HG03342 (cell line): ENCODE data around the gene NME4.
A peak's percentile ranks its signal among the peaks of the same experiment; 100 is the strongest.
"Not testable (repeated sequence)": the region's sequence is repeated elsewhere in the genome, so short reads cannot be mapped to it uniquely, and the experiment has no call there.

ENCODE experiments used
- ATAC-seq: cut with Tn5 transposase; IDR thresholded peaks from one replicate; pipeline ENCODE4 v1.9.1; 2021; ENCODE audit warnings: mild to moderate bottlenecking, moderate library complexity; ENCODE audit not compliant: unreplicated experiment

The NME4 gene

DNA sequence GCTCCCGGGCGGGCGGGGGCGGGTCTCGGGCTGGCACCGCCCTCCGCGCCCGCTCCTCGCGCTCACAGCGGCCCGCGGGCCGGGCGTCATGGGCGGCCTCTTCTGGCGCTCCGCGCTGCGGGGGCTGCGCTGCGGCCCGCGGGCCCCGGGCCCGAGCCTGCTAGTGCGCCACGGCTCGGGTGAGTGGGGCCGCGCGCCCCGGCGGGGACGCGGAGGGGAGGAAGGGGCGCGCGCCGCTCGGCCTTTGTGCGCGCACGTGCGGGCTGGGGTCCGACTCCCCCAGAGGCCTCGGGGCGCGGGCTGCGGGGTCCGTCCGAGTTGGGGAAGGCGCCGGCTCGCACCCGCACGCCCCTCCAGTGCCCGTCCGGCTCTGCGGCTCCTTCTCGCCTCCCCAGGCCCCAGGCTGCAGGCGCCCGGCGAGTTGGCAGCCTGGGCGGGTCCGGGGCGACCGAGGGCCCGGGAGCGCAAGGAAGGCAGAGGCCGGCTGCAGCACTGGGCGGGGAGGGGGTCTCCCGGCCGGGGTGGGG lies at the start of gene NME4:
NME4 (plus strand) TSS at position 65 of the 527 bp plus-strand sequence; CDS start at position 89, 24 bp downstream.
- no peak for ATAC-seq

GRCh38 chr16:347203-347602 lies 49.8 kb upstream of the NME4 start:
- ATAC-seq: no peak

- ATAC-seq: not testable (repeated sequence)
These were observed 48.5 kb upstream of the NME4 start for GRCh38 chr16:348495-348894.

- ATAC-seq: no peak
These were observed 47.8 kb upstream of the NME4 start for GRCh38 chr16:349211-349610.

GRCh38 chr16:350203-350602 lies 46.8 kb upstream of the NME4 start:
- ATAC-seq: no peak

- ATAC-seq: peak; percentile 23
These were observed 45.0 kb upstream of the NME4 start for GRCh38 chr16:351804-352520.

- ATAC-seq: peak; percentile 54
These were observed 44.2 kb upstream of the NME4 start, which contains the start of gene AXIN1 for GRCh38 chr16:352547-353403. Gene AXIN1 (minus strand): TSS chr16:352723. CDS start chr16:347025, 5,698 bp downstream.

DNA sequence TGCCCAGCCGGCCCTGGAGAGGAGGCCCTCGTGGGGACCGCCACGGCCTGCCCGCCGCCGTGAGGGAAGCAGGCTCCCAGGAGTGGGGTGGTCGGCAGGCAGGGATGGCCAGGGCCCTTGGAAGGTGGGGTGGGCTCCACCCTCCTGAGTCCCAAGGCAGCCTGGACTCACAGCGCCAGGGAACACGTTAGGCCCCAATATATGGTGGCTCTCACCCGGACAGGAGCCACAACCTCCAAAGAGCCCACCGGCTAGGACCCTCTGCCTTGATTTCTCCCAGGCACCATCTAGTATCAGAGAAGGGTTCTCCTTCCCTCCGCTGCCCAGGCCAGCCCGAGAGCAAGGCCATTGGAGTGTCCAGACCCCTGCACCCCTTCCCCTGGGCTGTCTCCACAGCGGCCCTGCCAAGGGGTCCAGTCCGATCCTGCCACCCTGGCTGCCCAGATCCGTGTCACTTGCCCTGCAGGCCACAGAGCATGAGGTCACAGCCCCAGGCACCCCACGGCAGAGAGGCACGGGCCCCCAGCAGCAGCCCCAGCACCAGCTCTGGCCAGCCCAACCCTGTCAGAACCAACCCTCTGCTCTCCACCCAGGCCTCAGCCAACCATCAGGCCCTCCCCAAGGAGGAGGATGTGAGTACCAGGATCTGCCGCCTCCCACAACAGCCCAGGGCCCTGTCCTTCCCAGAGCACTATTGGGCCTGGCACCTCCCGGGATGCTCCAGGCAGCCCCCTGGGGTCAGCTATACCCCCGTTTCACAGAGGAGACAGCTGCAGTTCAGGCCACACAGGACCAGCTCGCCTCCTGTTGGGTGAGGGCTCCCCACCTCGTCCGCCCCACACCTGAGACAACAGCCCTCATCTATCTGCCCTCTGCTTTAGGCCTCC lies 43.4 kb upstream of the NME4 start:
- no peak for ATAC-seq

- ATAC-seq: no peak
These were observed 42.6 kb upstream of the NME4 start for GRCh38 chr16:354291-354881.

- ATAC-seq: no peak
These were observed 42.0 kb upstream of the NME4 start for GRCh38 chr16:354971-355461.

GRCh38 chr16:356741-357140 lies 40.3 kb upstream of the NME4 start:
- ATAC-seq: no peak

DNA sequence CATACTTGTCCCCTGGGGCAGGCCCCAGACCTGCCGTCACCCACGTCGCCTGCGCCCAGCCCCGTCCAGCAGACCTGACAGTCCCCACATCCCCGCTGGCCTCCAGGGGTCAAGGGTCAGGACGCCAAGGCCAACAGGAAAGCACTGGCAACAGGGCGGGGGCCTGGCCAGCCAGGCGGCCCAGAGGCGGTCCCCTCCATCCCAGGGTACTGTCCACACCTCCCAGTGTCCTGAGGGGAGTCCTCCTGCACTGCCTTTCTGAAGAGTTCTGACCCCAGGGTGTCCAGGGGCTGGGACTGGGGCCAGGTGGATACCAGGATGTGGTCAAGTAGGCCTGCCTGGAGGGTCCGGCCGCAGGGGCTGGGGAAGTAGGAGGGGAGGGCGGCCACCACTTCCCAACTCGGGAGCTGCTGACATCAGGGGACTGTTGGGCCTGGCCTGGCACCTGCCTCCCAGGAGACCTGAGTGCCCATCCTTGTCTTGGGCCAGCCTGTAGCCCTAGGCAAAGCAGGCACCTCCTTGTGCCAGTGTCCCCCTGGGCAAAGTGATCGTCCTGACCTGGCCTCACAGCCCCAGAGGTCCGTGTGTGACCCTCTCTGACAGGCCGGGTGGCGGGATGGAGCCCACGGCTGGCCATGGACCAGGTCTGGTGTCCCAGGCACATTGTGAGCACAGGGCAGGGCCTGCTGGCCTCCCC lies 37.8 kb upstream of the NME4 start:
- ATAC-seq: no peak

DNA sequence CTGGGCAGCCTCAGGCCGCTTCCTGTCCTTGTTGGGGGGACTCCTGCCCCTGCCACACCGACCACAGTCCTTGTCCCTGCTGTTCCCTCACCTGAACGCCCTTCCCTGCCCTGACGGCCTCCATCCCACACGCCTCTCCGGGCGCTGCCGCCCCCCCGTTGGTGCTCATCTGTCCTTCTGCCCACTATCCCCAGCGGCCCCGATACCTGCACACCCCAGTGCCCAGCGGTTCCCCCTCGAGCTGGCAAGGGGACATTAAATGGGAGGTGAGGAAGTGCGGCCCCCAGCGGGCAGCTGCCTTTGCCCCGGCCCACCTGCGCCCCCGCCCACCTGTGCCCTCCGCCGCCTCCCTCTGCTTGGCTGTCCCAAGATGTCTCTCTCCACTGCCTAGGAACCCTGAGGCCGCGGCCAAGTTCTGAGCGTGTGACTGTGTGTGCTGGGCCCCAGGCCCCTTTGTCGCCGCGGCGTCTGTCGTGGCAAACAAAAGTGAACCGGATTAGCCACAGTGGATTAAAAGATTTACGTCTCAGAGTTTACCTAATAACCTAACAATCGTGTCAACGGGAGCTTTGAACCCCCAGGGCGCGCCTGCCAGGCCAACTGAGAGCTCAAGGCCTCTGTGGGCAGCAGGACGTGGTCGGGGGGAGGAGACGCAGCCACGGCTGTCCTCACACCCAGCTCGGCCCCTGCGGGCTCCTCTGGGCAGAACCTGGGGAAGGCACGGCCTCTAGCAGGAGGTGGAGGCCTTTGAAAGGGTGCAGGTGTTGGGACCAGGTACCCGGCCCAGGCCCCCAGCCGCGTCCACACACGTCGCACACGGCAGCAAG lies 36.9 kb upstream of the NME4 start:
- no peak for ATAC-seq

- no peak for ATAC-seq
These were observed 36.2 kb upstream of the NME4 start for GRCh38 chr16:360698-361336.

DNA sequence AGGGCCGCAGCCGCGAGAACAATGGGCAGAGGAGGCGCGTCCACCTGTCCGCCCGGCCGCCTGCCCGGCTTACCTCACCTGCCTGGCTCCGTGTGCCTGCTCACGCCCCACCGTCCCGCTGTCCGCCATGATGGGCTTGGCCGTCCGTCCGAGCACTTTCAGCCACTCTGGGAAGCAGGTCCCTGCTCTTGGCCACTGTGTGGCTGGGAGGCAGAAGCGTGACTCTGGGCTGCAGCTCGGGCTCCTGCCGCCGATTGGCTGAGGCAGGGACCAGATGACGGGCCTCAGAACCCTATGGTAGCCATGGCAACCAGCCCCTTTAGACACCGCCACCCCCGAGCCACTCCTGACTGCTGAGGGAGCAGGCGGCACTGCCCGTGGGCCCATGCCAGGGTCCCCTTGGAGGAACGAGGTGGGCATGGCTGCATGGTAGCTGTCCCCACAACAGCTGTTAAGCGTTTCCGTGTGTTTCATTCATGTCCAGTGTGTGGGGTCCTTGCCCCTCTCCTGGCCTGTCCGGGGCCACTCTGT lies 35.6 kb upstream of the NME4 start:
- no peak for ATAC-seq

GRCh38 chr16:361872-362701 lies 34.9 kb upstream of the NME4 start:
- no peak for ATAC-seq

DNA sequence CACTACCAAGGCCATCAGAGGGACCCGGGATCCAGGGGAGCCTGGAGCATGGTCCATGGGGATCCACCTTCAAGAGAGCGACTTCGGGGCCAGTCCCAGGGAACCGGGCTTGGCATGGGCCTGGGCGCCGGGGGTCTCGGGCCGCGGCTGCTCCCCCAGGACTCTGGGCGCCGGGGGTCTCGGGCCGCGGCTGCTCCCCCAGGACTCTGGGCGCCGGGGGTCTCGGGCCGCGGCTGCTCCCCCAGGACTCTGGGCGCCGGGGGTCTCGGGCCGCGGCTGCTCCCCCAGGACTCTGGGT lies 34.3 kb upstream of the NME4 start:
- ATAC-seq: not testable (repeated sequence)
